Nucleus accumbens (tissue), 56 donors: ENCODE data around the gene MS4A18.
"Not testable (repeated sequence)": the region's sequence is repeated elsewhere in the genome, so short reads cannot be mapped to it uniquely, and the experiment has no call there.

ENCODE experiments used
- DNase-seq, 56 donors: peaks; one replicate each; lab custom pipeline; 2025; lab: John Stamatoyannopoulos, UW

MS4A18 gene

GRCh38 chr11:60734279-60734678, 9.8 kb downstream of the MS4A18 start:
- no peak for DNase-seq

- no peak for DNase-seq
Measured at GRCh38 chr11:60739114-60739513, 14.6 kb downstream of the MS4A18 start.

GRCh38 chr11:60740573-60740972, 16.1 kb downstream of the MS4A18 start:
- no peak for DNase-seq

GRCh38 chr11:60741421-60741820, 16.9 kb downstream of the MS4A18 start:
- DNase-seq = no peak

- DNase-seq = no peak
Measured at GRCh38 chr11:60743058-60743457, 18.5 kb downstream of the MS4A18 start.

GRCh38 chr11:60744114-60744513, 19.6 kb downstream of the MS4A18 start:
- no peak for DNase-seq

- no peak for DNase-seq
Measured at GRCh38 chr11:60747359-60747873, 22.9 kb downstream of the MS4A18 start.

- DNase-seq = no peak
Measured at GRCh38 chr11:60748225-60748624, 23.7 kb downstream of the MS4A18 start.

- DNase-seq = no peak
Measured at GRCh38 chr11:60748821-60749220, 24.3 kb downstream of the MS4A18 start.

- DNase-seq = no peak
Measured at GRCh38 chr11:60750911-60751310, 26.4 kb downstream of the MS4A18 start.

GRCh38 chr11:60753309-60753708, 28.8 kb downstream of the MS4A18 start:
- DNase-seq = no peak

GRCh38 chr11:60754887-60755286, 30.4 kb downstream of the MS4A18 start:
- no peak for DNase-seq

GRCh38 chr11:60756307-60757032, 31.9 kb downstream of the MS4A18 start, which contains the start of gene MS4A15:
Gene MS4A15 (plus strand): TSS chr11:60756867. CDS start chr11:60763734, 6,867 bp downstream.
- no peak for DNase-seq

GRCh38 chr11:60757231-60757800, 32.8 kb downstream of the MS4A18 start:
- DNase-seq = no peak

- not testable (repeated sequence) for DNase-seq
Measured at GRCh38 chr11:60758671-60759070, 34.2 kb downstream of the MS4A18 start.

- not testable (repeated sequence) for DNase-seq
Measured at GRCh38 chr11:60759438-60760225, 35.1 kb downstream of the MS4A18 start.

GRCh38 chr11:60761436-60762190, 37.1 kb downstream of the MS4A18 start:
- no peak for DNase-seq

- no peak for DNase-seq
Measured at GRCh38 chr11:60762851-60763691, 38.6 kb downstream of the MS4A18 start.

- no peak for DNase-seq
Measured at GRCh38 chr11:60763692-60764369, 39.3 kb downstream of the MS4A18 start.
